ENCODE results near the gene GUCY1A2.

GRCh38 chr11:106889718-106890117 lies 128.6 kb downstream of the GUCY1A2 start:
- TF ChIP-seq POLR2A (IDR thresholded peaks at IDR 0.05; ENCODE audit: low read depth, low read length) (no peak), PAX5 (IDR thresholded peaks at IDR 0.05; ENCODE audit: insufficient read depth, low read length, severe bottlenecking) (no peak), POLR2AphosphoS5 (IDR thresholded peaks at IDR 0.05; ENCODE audit: low read depth, low read length) (no peak), POU2F2 (IDR thresholded peaks at IDR 0.05; ENCODE audit: low read depth, low read length) (no peak), TAF1 (IDR thresholded peaks at IDR 0.05; ENCODE audit: low read depth, low read length) (no peak), SPI1 (IDR thresholded peaks at IDR 0.05; ENCODE audit: low read depth, low read length) (no peak)
